Measurements from ENCODE around the gene BBX.

Gene BBX

DNA sequence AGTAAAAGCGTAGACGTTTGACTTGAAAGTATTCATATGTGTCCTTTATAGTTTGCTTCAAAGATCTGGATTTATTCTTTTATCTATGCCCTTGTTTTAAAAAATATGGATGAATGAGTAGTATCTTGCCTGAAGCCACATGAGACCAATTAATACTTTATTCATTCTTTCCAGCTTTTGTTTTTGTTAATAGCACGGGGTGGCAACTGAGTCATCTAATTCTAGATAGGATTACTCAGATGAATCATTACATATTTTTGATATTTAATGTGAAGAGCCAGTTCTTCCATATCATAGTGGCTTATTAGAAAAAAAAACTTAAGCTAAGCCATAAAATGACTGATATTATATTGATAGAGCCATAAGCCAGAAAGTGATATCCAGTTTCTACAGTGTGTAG lies 121.9 kb downstream of the BBX start:
- DNase-seq (ENCODE audit: low spot score) = no peak
- no peak overlapping the region for H3K27ac ChIP-seq
- TF ChIP-seq, protein P1, sequence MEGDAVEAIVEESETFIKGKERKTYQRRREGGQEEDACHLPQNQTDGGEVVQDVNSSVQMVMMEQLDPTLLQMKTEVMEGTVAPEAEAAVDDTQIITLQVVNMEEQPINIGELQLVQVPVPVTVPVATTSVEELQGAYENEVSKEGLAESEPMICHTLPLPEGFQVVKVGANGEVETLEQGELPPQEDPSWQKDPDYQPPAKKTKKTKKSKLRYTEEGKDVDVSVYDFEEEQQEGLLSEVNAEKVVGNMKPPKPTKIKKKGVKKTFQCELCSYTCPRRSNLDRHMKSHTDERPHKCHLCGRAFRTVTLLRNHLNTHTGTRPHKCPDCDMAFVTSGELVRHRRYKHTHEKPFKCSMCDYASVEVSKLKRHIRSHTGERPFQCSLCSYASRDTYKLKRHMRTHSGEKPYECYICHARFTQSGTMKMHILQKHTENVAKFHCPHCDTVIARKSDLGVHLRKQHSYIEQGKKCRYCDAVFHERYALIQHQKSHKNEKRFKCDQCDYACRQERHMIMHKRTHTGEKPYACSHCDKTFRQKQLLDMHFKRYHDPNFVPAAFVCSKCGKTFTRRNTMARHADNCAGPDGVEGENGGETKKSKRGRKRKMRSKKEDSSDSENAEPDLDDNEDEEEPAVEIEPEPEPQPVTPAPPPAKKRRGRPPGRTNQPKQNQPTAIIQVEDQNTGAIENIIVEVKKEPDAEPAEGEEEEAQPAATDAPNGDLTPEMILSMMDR (IDR thresholded peaks at IDR 0.05) = no peak
- no peak overlapping the region for H3K4me3 ChIP-seq

DNA sequence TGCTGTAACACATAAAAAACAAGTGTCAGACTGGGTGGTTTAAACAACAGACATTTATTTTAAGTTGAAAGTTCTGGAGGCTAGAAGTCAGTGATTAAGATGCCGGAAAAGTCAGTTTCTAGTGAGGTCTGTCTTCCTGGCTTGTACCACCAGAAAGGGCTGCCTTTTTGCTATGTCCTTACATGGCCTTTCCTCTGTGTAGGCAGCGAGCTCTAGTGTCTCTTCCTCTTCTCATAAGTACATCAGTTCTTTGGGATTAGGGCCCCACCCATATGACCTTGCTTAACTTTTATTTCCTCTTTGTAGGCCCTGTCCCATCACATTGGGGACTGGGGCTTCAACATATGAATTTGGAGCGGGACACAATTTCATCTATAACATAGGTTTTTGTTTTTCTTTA lies 128.0 kb downstream of the BBX start:
- Histone ChIP-seq H3K4me3 (no peak overlapping the region), H3K27ac (no peak overlapping the region)
- DNase-seq (ENCODE audit: low spot score) = no peak
- TF ChIP-seq, protein P1 (IDR thresholded peaks at IDR 0.05) = no peak

DNA sequence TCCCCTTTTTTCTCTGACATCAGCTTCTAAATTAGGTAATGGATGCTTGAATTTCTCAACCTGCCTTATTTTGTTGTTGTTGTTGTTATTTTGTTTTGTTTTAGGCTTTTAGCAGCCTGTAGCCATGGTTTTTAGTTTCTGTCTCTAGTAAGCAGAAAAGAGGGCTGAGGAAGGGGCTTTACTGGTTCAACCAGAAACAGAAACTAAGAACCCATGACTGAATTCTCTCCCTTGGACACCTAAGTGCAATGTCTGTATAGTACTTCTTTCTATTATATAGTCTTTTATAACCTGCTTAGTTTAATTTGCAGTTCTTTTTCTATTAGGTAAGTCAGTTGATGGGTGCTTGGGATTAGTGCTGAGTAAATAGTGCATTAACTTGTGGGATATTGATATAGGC lies 129.0 kb downstream of the BBX start:
- Histone ChIP-seq H3K27ac (no peak overlapping the region), H3K4me3 (no peak overlapping the region)
- TF ChIP-seq, protein P1 (IDR thresholded peaks at IDR 0.05) = no peak
- DNase-seq (ENCODE audit: low spot score) = no peak

DNA sequence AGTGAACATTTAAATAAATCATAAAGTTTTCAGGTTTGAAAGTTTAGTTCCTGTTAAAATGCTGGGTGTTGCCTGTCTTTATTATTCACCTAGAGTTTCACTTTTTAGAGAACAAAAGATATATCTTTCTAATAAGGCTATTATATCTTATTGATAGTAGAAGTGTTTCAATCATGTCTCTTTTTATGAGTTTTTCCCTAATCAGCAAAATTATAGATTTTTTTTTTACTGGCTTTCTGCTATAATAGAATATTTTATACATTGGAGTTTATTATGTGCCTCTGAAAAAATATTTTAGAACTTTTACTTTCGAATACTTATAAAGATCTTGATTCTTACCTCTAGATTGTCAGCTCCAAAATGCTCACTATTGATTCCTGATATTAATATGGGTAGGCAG lies 131.5 kb downstream of the BBX start:
- TF ChIP-seq, protein P1 (IDR thresholded peaks at IDR 0.05) = no peak
- DNase-seq (ENCODE audit: low spot score) = no peak
- Histone ChIP-seq H3K27ac (no peak overlapping the region), H3K4me3 (no peak overlapping the region)

DNA sequence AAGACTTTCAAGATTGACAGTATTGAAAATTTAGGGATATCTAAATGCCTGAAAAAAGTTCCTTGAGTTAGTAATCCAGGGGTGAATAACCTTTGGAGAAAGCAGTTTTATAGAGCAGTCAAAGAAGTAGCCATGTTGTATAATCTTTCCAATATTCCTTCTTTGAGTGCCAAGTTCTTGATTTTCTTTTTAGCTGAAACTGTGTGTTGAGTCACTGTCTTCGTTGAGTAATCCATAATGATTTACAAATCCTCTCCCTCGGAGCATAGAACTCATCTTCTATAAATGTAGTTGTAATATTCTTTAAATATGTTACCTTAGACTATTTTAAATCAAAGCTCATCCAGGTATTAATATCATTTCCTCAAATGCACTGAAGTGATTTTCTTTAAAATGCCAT lies 135.2 kb downstream of the BBX start:
- no peak overlapping the region for H3K4me3 ChIP-seq
- DNase-seq (ENCODE audit: low spot score) = no peak
- H3K27ac ChIP-seq = no peak overlapping the region
- TF ChIP-seq, protein P1 (IDR thresholded peaks at IDR 0.05) = no peak

DNA sequence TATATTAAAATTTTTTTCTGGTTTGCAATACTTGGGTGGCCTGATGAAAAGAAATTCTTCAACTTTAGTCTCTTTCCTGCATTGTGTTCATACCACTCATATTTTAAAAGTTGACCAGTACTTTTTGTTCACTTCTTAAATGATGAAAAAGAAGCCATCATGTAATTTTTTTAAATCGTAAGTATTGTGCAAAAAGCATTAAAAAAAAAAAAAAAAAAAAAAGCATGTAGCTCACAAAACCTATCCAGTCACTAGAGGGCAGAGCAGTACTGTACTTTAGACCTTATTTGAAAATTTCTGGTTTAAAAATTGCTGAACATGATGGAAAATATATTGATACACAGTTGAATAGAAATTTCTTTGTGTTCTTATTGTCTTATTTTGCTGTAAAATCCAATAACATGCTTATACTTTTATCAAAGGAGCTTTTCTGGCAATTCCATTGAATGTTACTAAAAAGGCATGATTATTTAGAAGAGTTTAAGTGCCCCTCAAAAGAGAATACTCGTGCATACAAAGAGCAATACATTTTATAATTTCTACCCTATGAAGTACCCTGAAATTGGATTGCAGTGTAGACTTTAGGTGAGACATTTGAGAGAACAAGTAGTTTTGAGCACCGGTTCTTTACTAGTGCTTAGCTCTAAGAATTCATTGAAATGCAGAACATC lies 137.7 kb downstream of the BBX start:
- H3K27ac ChIP-seq = no peak overlapping the region

More for the DNA sequence above, 137.7 kb downstream of the BBX start:
- TF ChIP-seq, protein P1 (IDR thresholded peaks at IDR 0.05) = peak; percentile 46
- no peak overlapping the region for H3K4me3 ChIP-seq
- DNase-seq (ENCODE audit: low spot score) = no peak

Measured in coronary artery (tissue), 2 donors.